Fibroblast of lung (primary cell): ENCODE data around the gene DOK4.

Source experiments
- CTCF ChIP-seq, 2 donors: IDR thresholded peaks in 1 of 2; conservative IDR thresholded peaks in 1 of 2; 1 replicate in 1 of 2; 2 replicates in 1 of 2; pipeline ENCODE4 v1.5.1; 2011 to 2012; ENCODE audit warnings: low read length in 2 of 2, control low read depth in 1 of 2, inconsistent platforms in 1 of 2, low read depth in 1 of 2, mild to moderate bottlenecking in 1 of 2
- EZH2 ChIP-seq: IDR thresholded peaks from 2 replicates; pipeline ENCODE4 v1.5.1; 2012; ENCODE audit warnings: low read length, control low read depth, mild to moderate bottlenecking; ENCODE audit errors: missing control alignments

GRCh38 chr16:57532266-57532625 lies 46.0 kb upstream of the DOK4 start:
- no peak for TF ChIP-seq CTCF (conservative IDR thresholded peaks at IDR 0.05 in 1 of 2, IDR thresholded peaks at IDR 0.05 in 1 of 2; ENCODE audit: low read depth in 1 of 2, low read length in 2 of 2)
- TF ChIP-seq EZH2, result no peak
